ENCODE results near the gene SMG6.
"Not testable (repeated sequence)": the region's sequence is repeated elsewhere in the genome, so short reads cannot be mapped to it uniquely, and the experiment has no call there.

The SMG6 gene

DNA sequence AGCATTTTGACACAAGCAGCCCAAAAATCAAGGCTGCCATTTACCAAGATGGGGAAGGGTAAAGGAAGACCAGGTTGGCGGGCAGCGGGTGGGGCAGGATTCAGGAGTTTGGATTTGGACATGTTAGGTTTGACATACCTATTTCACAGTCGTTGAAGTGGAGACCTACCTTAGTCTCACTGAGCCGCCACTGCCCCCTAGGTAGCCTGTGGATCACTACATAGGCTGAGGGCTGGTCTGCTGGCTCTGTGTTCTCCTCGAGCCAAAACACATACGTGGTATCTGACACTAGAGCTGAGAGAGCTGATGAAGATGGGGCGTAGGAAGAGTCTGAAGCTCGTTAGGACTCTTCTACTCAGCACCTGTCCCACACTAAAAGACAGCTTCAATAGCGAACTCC is 133.6 kb downstream of the SMG6 start:
- no peak for TF ChIP-seq CTCF (conservative IDR thresholded peaks at IDR 0.05; ENCODE audit: low read depth)
- ChIA-PET POLR2A (ENCODE audit: low non-redundant PET) (no interaction called here), CTCF (interaction anchor here (0.6 to 1.1 kb wide), 2 partner anchors 75 to 110 kb away, joined by 4 read pairs; no protein-coding TSS in a partner anchor)
- no peak for DNase-seq (ENCODE audit: low spot score)
- no peak overlapping the region for H3K27ac ChIP-seq

DNA sequence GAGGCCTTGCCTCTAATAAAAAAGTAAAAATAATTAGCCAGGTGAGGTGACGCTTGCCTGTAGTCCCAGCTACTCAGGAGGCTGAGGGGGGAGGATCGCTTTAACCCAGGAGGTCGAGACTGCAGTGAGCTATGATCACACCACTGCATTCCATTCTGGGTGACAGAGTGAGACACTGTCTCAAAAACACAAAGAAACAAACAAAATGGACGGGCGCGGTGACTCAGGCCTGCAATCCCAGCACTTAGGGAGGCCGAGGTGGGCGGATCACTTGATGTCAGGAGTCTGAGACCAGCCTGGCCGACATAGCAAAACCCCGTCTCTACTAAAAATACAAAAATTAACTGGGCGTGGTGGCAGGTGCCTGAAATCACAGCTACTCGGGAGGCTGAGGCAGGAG is 137.9 kb downstream of the SMG6 start:
- H3K27ac ChIP-seq; POLR2A ChIA-PET (ENCODE audit: low non-redundant PET); DNase-seq (ENCODE audit: low spot score): not testable (repeated sequence)
- CTCF ChIA-PET: interaction anchor here (0.6 kb wide), 1 partner anchor 17 kb away, joined by 3 read pairs; no protein-coding TSS in a partner anchor

DNA sequence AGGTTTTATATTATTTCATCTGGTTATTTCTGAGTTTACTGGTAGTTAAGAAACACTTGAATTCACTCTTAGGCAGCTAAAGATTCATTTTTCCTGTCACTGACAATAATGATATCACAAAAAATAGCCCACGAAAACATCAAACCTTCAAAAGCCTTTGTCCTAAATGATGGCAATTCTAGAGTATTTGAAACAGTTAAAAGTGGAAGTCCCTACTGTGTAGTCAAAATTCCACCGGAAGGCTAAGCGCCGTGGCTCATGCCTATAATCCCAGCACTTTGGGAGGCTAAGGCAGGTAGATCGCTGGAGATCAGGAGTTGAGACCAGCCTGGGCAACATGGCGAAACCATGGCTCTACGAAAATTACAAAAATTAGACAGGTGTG is 145.2 kb downstream of the SMG6 start:
- ChIA-PET POLR2A (ENCODE audit: low non-redundant PET) (no interaction called here), CTCF (no interaction called here)
- DNase-seq (ENCODE audit: low spot score): no peak
- peak overlapping the region; percentile 39; the same call in 1 of the 2 replicates for H3K27ac ChIP-seq
- no peak for TF ChIP-seq CTCF (conservative IDR thresholded peaks at IDR 0.05; ENCODE audit: low read depth)

- DNase-seq (ENCODE audit: low spot score): peak; percentile 45
- TF ChIP-seq CTCF (conservative IDR thresholded peaks at IDR 0.05; ENCODE audit: low read depth): no peak
- H3K27ac ChIP-seq: no peak overlapping the region
- POLR2A ChIA-PET (ENCODE audit: low non-redundant PET): no interaction called here
- CTCF ChIA-PET: no interaction called here
Measured at GRCh38 chr17:2157675-2158395, 145.8 kb downstream of the SMG6 start.

DNA sequence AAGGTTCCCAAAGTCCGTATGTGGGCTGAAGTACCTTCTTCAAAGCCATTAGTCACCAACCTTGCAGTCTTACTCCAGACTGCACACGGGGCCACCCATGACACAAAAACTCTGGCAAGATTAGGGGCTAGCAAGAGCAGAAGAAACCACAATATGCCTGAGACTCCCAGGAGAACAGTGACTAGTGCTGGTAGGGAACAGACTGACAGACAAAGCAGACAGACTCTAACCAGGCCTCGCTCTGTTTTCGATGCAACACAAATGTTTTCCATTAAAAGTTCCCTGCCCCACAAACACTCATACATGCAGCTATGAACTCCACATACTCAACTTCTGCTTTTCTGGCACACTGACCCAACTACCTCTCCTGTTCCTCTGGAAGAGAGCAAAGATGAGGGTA is 146.5 kb downstream of the SMG6 start:
- DNase-seq (ENCODE audit: low spot score): no peak
- CTCF ChIA-PET: no interaction called here
- POLR2A ChIA-PET (ENCODE audit: low non-redundant PET): no interaction called here
- no peak overlapping the region for H3K27ac ChIP-seq
- TF ChIP-seq CTCF (conservative IDR thresholded peaks at IDR 0.05; ENCODE audit: low read depth): no peak

- CTCF ChIA-PET: no interaction called here
- no peak overlapping the region for H3K27ac ChIP-seq
- DNase-seq (ENCODE audit: low spot score): no peak
- TF ChIP-seq CTCF (conservative IDR thresholded peaks at IDR 0.05; ENCODE audit: low read depth): no peak
- POLR2A ChIA-PET (ENCODE audit: low non-redundant PET): no interaction called here
Measured at GRCh38 chr17:2156666-2157065, 146.9 kb downstream of the SMG6 start.

DNA sequence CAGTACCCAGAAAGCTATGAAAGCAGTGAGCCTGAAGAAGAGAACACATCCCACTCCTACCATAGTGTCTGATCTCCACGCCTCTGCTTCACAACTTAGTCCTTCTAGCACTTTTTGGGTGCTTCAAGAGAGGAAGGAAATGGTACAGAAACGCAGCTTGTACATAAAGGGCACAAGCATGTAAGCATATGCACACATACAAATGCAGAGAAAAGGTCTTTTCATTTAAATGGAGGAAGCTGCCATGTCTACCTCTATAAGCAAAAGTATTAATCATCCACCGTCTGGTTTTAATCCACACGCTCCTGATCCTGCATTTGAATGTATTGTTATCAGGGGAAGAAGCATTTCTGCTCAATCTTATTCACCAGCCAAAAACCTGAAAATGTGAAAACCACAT is 148.0 kb downstream of the SMG6 start:
- no peak for DNase-seq (ENCODE audit: low spot score)
- TF ChIP-seq CTCF (conservative IDR thresholded peaks at IDR 0.05; ENCODE audit: low read depth): no peak
- no peak overlapping the region for H3K27ac ChIP-seq
- ChIA-PET CTCF (no interaction called here), POLR2A (ENCODE audit: low non-redundant PET) (no interaction called here)
